Calu3 (cell line): ENCODE results near the gene MCM9. TPM values are rescaled to one million over a fixed set of nuclear protein-coding genes. Genes with fewer than 3 reads are reported as not detected.
A peak's percentile ranks its signal among the peaks of the same experiment; 100 is the strongest.

Experiments used
- Bru-seq: library from RNA; stranded (reverse); fragments of 400-500 nt; gene quantifications from one replicate; lab custom pipeline; 2021; lab: Mats Ljungman, UMichigan
- BruChase-seq, 2 experiments: library from RNA; stranded (reverse); fragments of 400-500 nt; gene quantifications; one replicate each; lab custom pipeline; 2021; lab: Mats Ljungman, UMichigan
- BruUV-seq: library from RNA; stranded (reverse); fragments of 400-500 nt; replicated peaks from 2 replicates; lab custom pipeline; 2021; lab: Mats Ljungman, UMichigan
- CTCF ChIA-PET: fragments of 300-600 bp; sonication (Branson Sonifier 250); formaldehyde crosslinking; loops from one replicate; lab custom pipeline; 2022; ENCODE audit warnings: antibody characterized with exemption; lab: Charles Lee
- DNase-seq: peaks from one replicate; pipeline ENCODE4 v3.0.0; 2022
- H3K27ac Mint-ChIP-seq: one replicate; pipeline ENCODE4 v1.8.0; 2022; ENCODE audit warnings: mixed read lengths; ENCODE audit not compliant: unreplicated experiment
- H3K27me3 Mint-ChIP-seq: one replicate; pipeline ENCODE4 v1.8.0; 2022; ENCODE audit warnings: mixed read lengths; ENCODE audit not compliant: unreplicated experiment
- H3K36me3 Mint-ChIP-seq: one replicate; pipeline ENCODE4 v1.8.0; 2022; ENCODE audit warnings: mild to moderate bottlenecking, moderate library complexity, mixed read lengths; ENCODE audit not compliant: insufficient read depth, unreplicated experiment
- H3K4me1 Mint-ChIP-seq: one replicate; pipeline ENCODE4 v1.8.0; 2022; ENCODE audit warnings: mild to moderate bottlenecking, low read depth, mixed read lengths; ENCODE audit not compliant: unreplicated experiment
- H3K4me3 Mint-ChIP-seq: one replicate; pipeline ENCODE4 v1.8.0; 2022; ENCODE audit warnings: mild to moderate bottlenecking, low read depth, moderate library complexity, mixed read lengths; ENCODE audit not compliant: unreplicated experiment
- H3K9me3 Mint-ChIP-seq: one replicate; pipeline ENCODE4 v1.8.0; 2022; ENCODE audit warnings: low read depth, mixed read lengths; ENCODE audit not compliant: unreplicated experiment
- CTCF ChIP-seq: fragments of 200-600 bp; IDR thresholded peaks from one replicate; pipeline ENCODE4 v1.8.0; 2022; ENCODE audit warnings: antibody characterized with exemption; ENCODE audit not compliant: unreplicated experiment
- intact Hi-C: fragments of 100-400 bp; cut with micrococcal nuclease; formaldehyde crosslinking; loops from one replicate; pipeline ENCODE4 v1.10.0; 2022; ENCODE audit not compliant: unreplicated experiment
- long read RNA-seq: library from polyadenylated mRNA; stranded (forward); transcript quantifications from one replicate; pipeline ENCODE4 v2.0.0, GENCODE V29; 2022
- total RNA-seq: library from RNA; stranded (reverse); gene quantifications from 2 replicates; pipeline ENCODE4 v1.2.3, GENCODE V29; 2022

Gene MCM9
- total RNA-seq (17.3 and 24.6 TPM in 2 replicates), Bru-seq, nascent RNA (percentile 81 among the genes with signal in this experiment), BruChase-seq, experiment 1, labeled RNA remaining after a 6-hour chase (percentile 60 among the genes with signal in this experiment), BruChase-seq, experiment 2, labeled RNA remaining after a 2-hour chase (percentile 60 among the genes with signal in this experiment)
- long read RNA-seq, partial matches to known transcripts: 1 of 21 reads
- long read RNA-seq, other reads (novel, unspliced or antisense): 17 of 21 reads

DNA sequence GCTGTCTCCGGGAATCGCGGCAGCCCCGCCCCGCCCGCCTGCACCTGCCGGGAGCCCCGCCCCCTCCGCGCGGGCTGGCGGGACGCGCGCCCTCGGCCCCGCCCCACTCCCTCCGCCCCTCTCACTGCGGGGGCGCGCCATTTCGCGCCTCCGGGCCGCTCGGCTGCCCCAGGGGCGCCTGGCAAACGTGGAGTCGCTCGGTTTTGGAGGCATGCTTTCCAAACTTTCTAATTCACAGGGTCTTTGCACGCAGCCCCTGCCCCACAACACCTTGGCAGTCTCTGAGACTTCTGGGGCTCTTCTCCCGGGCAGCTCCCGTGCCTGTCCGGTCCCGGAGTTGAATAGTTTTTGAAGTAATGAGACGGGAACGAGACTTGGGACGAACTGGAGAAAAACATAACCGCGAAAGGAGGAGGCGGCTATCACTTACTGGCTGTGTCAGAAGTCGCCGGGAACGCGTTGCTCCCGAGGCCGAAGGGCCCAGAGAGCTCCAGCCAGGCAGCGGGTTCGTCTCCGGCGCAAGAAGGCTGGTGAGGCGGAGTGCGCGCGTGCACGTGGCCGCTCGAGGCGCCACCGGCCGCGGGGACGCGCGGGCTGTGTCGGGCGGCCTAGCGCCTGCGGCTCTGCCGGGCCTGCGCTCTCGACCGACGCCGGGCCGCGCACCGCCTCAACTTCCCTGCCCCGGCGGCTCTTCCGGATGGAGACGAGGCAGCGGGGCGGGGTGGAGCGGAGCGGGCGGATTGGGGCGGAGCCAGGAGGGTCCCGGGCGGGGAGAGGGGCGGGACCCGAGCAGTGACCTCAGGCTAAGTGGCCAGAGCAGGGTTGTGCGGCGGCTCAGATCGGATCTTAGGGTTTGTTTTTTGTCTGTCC, at the start of gene MCM9:
Gene MCM9 (minus strand): TSS at position 699 of the 870 bp plus-strand sequence. CDS start 3,436 bp downstream, outside the sequence.
- BruUV-seq: no TSS peak
- peaks cover 31% of the 10 kb centered on the region for H3K36me3 Mint-ChIP-seq

DNA sequence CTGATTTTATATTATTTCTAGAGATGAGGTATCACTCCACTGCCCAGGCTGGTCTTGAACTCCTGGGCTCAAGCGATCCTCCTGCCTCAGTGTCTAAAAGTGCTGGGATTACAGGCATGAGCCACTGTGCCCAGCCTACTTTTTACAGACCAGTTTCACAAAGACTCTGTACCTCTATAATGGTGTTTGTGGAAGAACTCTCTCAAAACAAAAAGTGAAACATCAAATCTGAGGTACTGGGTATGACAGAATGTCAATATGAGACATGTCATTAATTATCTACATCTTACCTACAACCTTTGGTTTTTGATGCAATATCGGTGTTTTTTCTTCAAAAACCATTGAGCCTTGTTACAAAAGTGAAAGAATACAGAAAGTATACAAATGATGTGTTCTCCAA, 49.4 kb upstream of the MCM9 start:
- no peaks in the 10 kb centered on the region for H3K9me3 Mint-ChIP-seq

More for the DNA sequence above, at the start of gene MCM9:
- peak within 1 kb of the TSS; percentile 62 for H3K27ac Mint-ChIP-seq
- peak; percentile 91 for DNase-seq
- no peaks in the 10 kb centered on the region for H3K27me3 Mint-ChIP-seq
- H3K4me3 Mint-ChIP-seq: peak within 1 kb of the TSS; percentile 86
- peaks cover 2% of the 10 kb centered on the region for H3K9me3 Mint-ChIP-seq
- CTCF ChIA-PET: no interaction called here
- peaks cover 30% of the 10 kb centered on the region for H3K4me1 Mint-ChIP-seq
- intact Hi-C loops: loop anchor here (5.0 kb wide), 1 partner anchor 37 kb away; no protein-coding TSS in a partner anchor
- TF ChIP-seq CTCF: no peak

DNA sequence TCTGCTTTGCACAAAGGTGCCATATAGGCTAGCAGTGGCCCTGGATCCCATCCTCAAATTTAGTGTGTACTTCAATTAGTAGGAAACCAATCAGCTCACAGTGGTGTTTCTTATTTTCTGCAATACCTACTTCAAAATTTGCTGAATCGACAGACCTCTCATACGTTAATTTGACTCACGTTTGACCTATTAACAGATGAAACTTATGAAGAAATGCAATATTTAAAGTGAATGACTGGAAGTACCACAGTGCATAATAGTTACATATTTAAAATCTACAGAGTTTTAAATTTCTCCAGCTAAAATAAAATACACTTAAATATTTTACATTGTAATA, 47.6 kb upstream of the MCM9 start:
- H3K36me3 Mint-ChIP-seq: no peaks in the 10 kb centered on the region
- no peak for TF ChIP-seq CTCF
- CTCF ChIA-PET: no interaction called here
- no peak for DNase-seq
- H3K27ac Mint-ChIP-seq: no peak overlapping the region
- intact Hi-C loops: no loop called here
- no peaks in the 10 kb centered on the region for H3K4me1 Mint-ChIP-seq
- no peaks in the 10 kb centered on the region for H3K9me3 Mint-ChIP-seq
- no TSS peak for BruUV-seq
- no peak overlapping the region for H3K4me3 Mint-ChIP-seq
- H3K27me3 Mint-ChIP-seq: no peaks in the 10 kb centered on the region

More for the DNA sequence above, 49.4 kb upstream of the MCM9 start:
- DNase-seq: no peak
- no peak for TF ChIP-seq CTCF
- Mint-ChIP-seq H3K4me3 (no peak overlapping the region), H3K27me3 (no peaks in the 10 kb centered on the region), H3K36me3 (no peaks in the 10 kb centered on the region), H3K4me1 (no peaks in the 10 kb centered on the region), H3K27ac (no peak overlapping the region)
- BruUV-seq: no TSS peak
- intact Hi-C loops: no loop called here
- CTCF ChIA-PET: no interaction called here

- no TSS peak for BruUV-seq
- H3K27me3 Mint-ChIP-seq: no peaks in the 10 kb centered on the region
- no peaks in the 10 kb centered on the region for H3K36me3 Mint-ChIP-seq
These were observed 47.1 kb upstream of the MCM9 start for GRCh38 chr6:118981884-118982574.

More at GRCh38 chr6:118981884-118982574, 47.1 kb upstream of the MCM9 start:
- no peak for DNase-seq
- H3K9me3 Mint-ChIP-seq: no peaks in the 10 kb centered on the region
- CTCF ChIA-PET: no interaction called here
- H3K4me1 Mint-ChIP-seq: no peaks in the 10 kb centered on the region
- TF ChIP-seq CTCF: no peak
- H3K27ac Mint-ChIP-seq: no peak overlapping the region
- intact Hi-C loops: no loop called here
- no peak overlapping the region for H3K4me3 Mint-ChIP-seq
